Melanocyte of skin (primary cell): ENCODE data around the gene NFE2L3. TPM values are rescaled to one million over a fixed set of nuclear protein-coding genes. Genes with fewer than 3 reads are reported as not detected.

Experiments used
- total RNA-seq, 2 donors: library from RNA; depleted of rRNA; stranded (reverse); fragments of >200 nt; gene quantifications; 2 replicates each; pipeline ENCODE4 v1.2.3, GENCODE V29; 2012

Gene NFE2L3
- total RNA-seq: 10 to 100 TPM in 1 of 2 donors, 1 to 10 TPM in 1; 8.0 to 24.1 TPM

DNA sequence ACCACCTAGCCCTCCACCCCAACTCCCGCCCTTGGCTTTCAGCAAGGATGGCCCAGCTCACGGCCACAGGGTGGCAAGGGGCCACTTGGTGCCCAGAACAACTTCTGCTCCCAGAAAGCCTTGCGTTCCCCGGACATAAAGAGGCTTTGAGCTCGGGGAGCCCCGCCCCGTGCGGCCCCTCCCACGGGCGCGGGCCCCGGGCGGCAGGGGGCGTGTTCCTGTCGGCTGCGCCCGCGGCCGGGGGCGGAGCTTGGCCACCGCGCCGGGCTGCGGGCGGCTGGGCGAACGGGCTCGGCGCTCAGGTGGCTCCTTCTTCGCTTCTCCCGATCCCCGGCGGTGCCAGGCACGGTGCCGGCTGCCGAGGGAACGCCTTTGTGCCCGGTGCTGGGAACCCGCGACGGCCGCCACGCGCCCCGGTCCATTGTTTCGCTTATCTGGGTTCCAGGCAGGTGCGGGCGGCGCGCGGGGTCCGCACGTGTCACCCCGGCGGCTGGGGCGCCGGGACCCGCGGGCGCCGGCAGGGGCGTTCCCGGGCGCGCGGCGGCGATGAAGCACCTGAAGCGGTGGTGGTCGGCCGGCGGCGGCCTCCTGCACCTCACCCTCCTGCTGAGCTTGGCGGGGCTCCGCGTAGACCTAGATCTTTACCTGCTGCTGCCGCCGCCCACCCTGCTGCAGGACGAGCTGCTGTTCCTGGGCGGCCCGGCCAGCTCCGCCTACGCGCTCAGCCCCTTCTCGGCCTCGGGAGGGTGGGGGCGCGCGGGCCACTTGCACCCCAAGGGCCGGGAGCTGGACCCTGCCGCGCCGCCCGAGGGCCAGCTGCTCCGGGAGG, at the start of gene NFE2L3:
Gene NFE2L3, plus strand, starts transcription at position 246 of the 829 bp plus-strand sequence. Its CDS starts 301 bp downstream, at position 547.

GRCh38 chr7:26200444-26201246, 48.6 kb downstream of the NFE2L3 start, which contains the start of gene HNRNPA2B1:
Gene HNRNPA2B1, minus strand, starts transcription at chr7:26200746. Its CDS starts 169 bp downstream, at chr7:26200577.

GRCh38 chr7:26201247-26202018, 49.4 kb downstream of the NFE2L3 start, which contains the start of gene CBX3:
Gene CBX3, plus strand, starts transcription at chr7:26201745. Its CDS starts 1,254 bp downstream, at chr7:26202999.

Other genes with a start within 250 kb of the NFE2L3 start
- gene HNRNPA2B1, start 48.5 kb downstream of the NFE2L3 start, total RNA-seq: 100 to 1,000 TPM; 118 to 213 TPM
- 100 to 1,000 TPM; 124 to 202 TPM for gene CBX3, start 49.5 kb downstream of the NFE2L3 start, total RNA-seq
- 10 to 100 TPM; 27.2 to 74.6 TPM for gene SNX10, start 139.7 kb downstream of the NFE2L3 start, total RNA-seq